Left ventricle myocardium superior (tissue), 1 donor: Measurements from ENCODE around the gene ARR3. TPM values are rescaled to one million over a fixed set of nuclear protein-coding genes. Genes with fewer than 3 reads are reported as not detected.
A peak's percentile ranks its signal among the peaks of the same experiment; 100 is the strongest.
"Not testable (repeated sequence)": the region's sequence is repeated elsewhere in the genome, so short reads cannot be mapped to it uniquely, and the experiment has no call there.

Experiments used
- ATAC-seq: fragments of 200-7000 bp; cut with Tn5 transposase; one replicate; pipeline ENCODE4 v1.9.1; 2020; ENCODE audit warnings: mild to moderate bottlenecking, moderate library complexity
- DNase-seq: peaks from one replicate; pipeline ENCODE4 v3.0.0-alpha.2; 2020
- intact Hi-C: fragments of 100-400 bp; cut with micrococcal nuclease; formaldehyde crosslinking; loops from one replicate; pipeline ENCODE4 v1.11.0; 2022
- long read RNA-seq: library from polyadenylated mRNA; unstranded; transcript quantifications from one replicate; pipeline ENCODE4 v2.0.0, GENCODE V29; 2021
- total RNA-seq: library from RNA; stranded (reverse); fragmentation: NEBNext Ultra II Directional; extraction: Animal tissue kit (Norgen Biotek cat#: 25700); gene quantifications from one replicate; pipeline ENCODE4 v1.2.1, GENCODE V29; 2021
- donor health status: DM: no; HTN: yes; CAD: no; lungs with severe emphysema.

ARR3 gene
- total RNA-seq: not detected
- long read RNA-seq: 0 reads

GRCh38 chrX:70268034-70268433 is at the start of gene ARR3:
TSS of gene ARR3 (plus strand) at chrX:70268334. CDS start at chrX:70269386, 1,052 bp downstream.
- intact Hi-C loops: no loop called here
- no peak for ATAC-seq

GRCh38 chrX:70219938-70220764 is 48.0 kb upstream of the ARR3 start:
- ATAC-seq (peak; percentile 88), DNase-seq (peak; percentile 33)
- intact Hi-C loops: no loop called here

More at GRCh38 chrX:70268034-70268433, at the start of gene ARR3:
- no peak for DNase-seq

GRCh38 chrX:70226048-70226447 is 42.1 kb upstream of the ARR3 start:
- DNase-seq (no peak), ATAC-seq (no peak)
- intact Hi-C loops: no loop called here

GRCh38 chrX:70226687-70227086 is 41.4 kb upstream of the ARR3 start:
- intact Hi-C loops: no loop called here
- no peak for DNase-seq
- no peak for ATAC-seq

GRCh38 chrX:70231666-70232065 is 36.5 kb upstream of the ARR3 start:
- intact Hi-C loops: no loop called here
- no peak for DNase-seq
- peak; percentile 43 for ATAC-seq

GRCh38 chrX:70234355-70234754 is 33.8 kb upstream of the ARR3 start, which contains the start of gene AWAT1:
TSS of gene AWAT1 (plus strand) at chrX:70234655. CDS start at chrX:70234696, 41 bp downstream.
- ATAC-seq (no peak), DNase-seq (no peak)
- intact Hi-C loops: no loop called here

GRCh38 chrX:70240751-70241150 is 27.4 kb upstream of the ARR3 start:
- intact Hi-C loops: no loop called here
- ATAC-seq: no peak
- DNase-seq: no peak

- no peak for DNase-seq
- ATAC-seq: no peak
- intact Hi-C loops: no loop called here
Observed at GRCh38 chrX:70241501-70241900, 26.6 kb upstream of the ARR3 start.

GRCh38 chrX:70243601-70244000 is 24.5 kb upstream of the ARR3 start:
- ATAC-seq, DNase-seq, intact Hi-C loops: not testable (repeated sequence)

GRCh38 chrX:70244881-70245280 is 23.3 kb upstream of the ARR3 start:
- ATAC-seq (peak; percentile 27), DNase-seq (no peak)
- intact Hi-C loops: no loop called here

GRCh38 chrX:70247252-70247651 is 20.9 kb upstream of the ARR3 start:
- DNase-seq: no peak
- no peak for ATAC-seq
- intact Hi-C loops: no loop called here

GRCh38 chrX:70252491-70252890 is 15.6 kb upstream of the ARR3 start:
- no peak for DNase-seq
- intact Hi-C loops: no loop called here
- no peak for ATAC-seq

- no peak for ATAC-seq
- intact Hi-C loops: no loop called here
- DNase-seq: no peak
Observed at GRCh38 chrX:70253377-70254062, 14.6 kb upstream of the ARR3 start.

- intact Hi-C loops: no loop called here
- DNase-seq: no peak
- ATAC-seq: no peak
Observed at GRCh38 chrX:70254063-70254400, 14.1 kb upstream of the ARR3 start.

- intact Hi-C loops: no loop called here
- no peak for ATAC-seq
Observed at GRCh38 chrX:70254909-70255308, 13.2 kb upstream of the ARR3 start.

GRCh38 chrX:70255452-70255851 is 12.7 kb upstream of the ARR3 start:
- intact Hi-C loops: no loop called here
- peak; percentile 60 for ATAC-seq
- DNase-seq: no peak

More at GRCh38 chrX:70254909-70255308, 13.2 kb upstream of the ARR3 start:
- no peak for DNase-seq

- intact Hi-C loops: no loop called here
- no peak for ATAC-seq
- no peak for DNase-seq
Observed at GRCh38 chrX:70257423-70258288, 10.5 kb upstream of the ARR3 start.

GRCh38 chrX:70260104-70260503 is 8.0 kb upstream of the ARR3 start, which contains the start of gene P2RY4:
TSS of gene P2RY4 (minus strand) at chrX:70260204. CDS start at chrX:70259624, 580 bp downstream.
- DNase-seq: no peak
- no peak for ATAC-seq
- intact Hi-C loops: no loop called here

- DNase-seq: peak; percentile 39
- intact Hi-C loops: no loop called here
Observed at GRCh38 chrX:70262952-70263567, 5.1 kb upstream of the ARR3 start.

More at GRCh38 chrX:70262952-70263567, 5.1 kb upstream of the ARR3 start:
- ATAC-seq: peak; percentile 55
